K562 treated with DMSO at 1 percent for 48 hours (cell line): ENCODE data around the gene NOP56. TPM values are rescaled to one million over a fixed set of nuclear protein-coding genes. Genes with fewer than 3 reads are reported as not detected.

Experiments used
- total RNA-seq: library from RNA; unstranded; fragments of 300-600 nt; gene quantifications from 2 replicates; pipeline ENCODE4 v1.2.3, GENCODE V29; 2022; ENCODE audit warnings: low replicate concordance; ENCODE audit errors: extremely low read depth

NOP56 gene
- total RNA-seq, result not detected in 2 replicates

GRCh38 chr20:2651772-2652723, at the start of gene NOP56:
NOP56 (plus strand) TSS chr20:2652632; CDS start chr20:2652661, 29 bp downstream.

GRCh38 chr20:2663887-2664719, 11.7 kb downstream of the NOP56 start, which contains the start of gene IDH3B:
IDH3B (minus strand) TSS chr20:2664216; CDS start chr20:2664188, 28 bp downstream.

GRCh38 chr20:2692036-2692885, 39.8 kb downstream of the NOP56 start, which contains the start of gene EBF4:
EBF4 (plus strand) TSS chr20:2692780; CDS start chr20:2693646, 866 bp downstream.

Other genes starting within 250 kb of the NOP56 start
- not detected in 2 replicates for gene SNRPB, start 181.8 kb upstream of the NOP56 start, total RNA-seq
- not detected in 2 replicates for gene ZNF343, start 143.7 kb upstream of the NOP56 start, total RNA-seq
- gene TMC2, start 116.1 kb upstream of the NOP56 start, total RNA-seq, result not detected in 2 replicates
- gene IDH3B, start 11.6 kb downstream of the NOP56 start, total RNA-seq, result not detected in 2 replicates
- gene EBF4, start 40.1 kb downstream of the NOP56 start, total RNA-seq, result not detected in 2 replicates
- gene CPXM1, start 148.0 kb downstream of the NOP56 start, total RNA-seq, result not detected in 2 replicates
- gene C20orf141, start 162.4 kb downstream of the NOP56 start, total RNA-seq, result not detected in 2 replicates
- gene TMEM239, start 163.7 kb downstream of the NOP56 start, total RNA-seq, result not detected in 2 replicates
- not detected in 2 replicates for gene PCED1A, start 188.0 kb downstream of the NOP56 start, total RNA-seq
- not detected in 2 replicates for gene VPS16, start 188.1 kb downstream of the NOP56 start, total RNA-seq
- gene PTPRA, start 220.8 kb downstream of the NOP56 start, total RNA-seq, result not detected in 2 replicates